ENCODE results near the gene SUSD1.
"Not testable (repeated sequence)": the region's sequence is repeated elsewhere in the genome, so short reads cannot be mapped to it uniquely, and the experiment has no call there.

The SUSD1 gene

DNA sequence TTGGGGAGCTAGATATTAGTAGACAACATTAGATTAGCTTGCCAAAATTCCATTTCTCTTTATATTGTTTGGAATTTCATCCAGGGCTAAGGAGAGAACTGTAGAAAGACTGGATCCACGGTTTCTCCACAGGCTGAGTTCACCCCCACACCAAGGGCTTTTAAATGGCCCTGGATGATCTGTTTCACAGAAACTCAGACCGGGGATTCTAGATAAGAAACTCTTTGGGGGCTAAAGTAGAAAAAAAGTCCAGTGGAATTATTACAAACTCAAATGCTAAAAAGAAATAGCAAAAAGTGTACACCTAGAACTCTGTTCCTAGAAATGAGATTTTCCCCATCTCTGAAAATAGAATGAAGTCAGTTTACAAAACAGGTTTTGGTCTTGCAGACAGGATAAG, 80.9 kb downstream of the SUSD1 start:
- no peak for DNase-seq

GRCh38 chr9:112093870-112094216, 81.3 kb downstream of the SUSD1 start:
- no peak for DNase-seq

GRCh38 chr9:112093147-112093869, 81.8 kb downstream of the SUSD1 start:
- DNase-seq = no peak

DNA sequence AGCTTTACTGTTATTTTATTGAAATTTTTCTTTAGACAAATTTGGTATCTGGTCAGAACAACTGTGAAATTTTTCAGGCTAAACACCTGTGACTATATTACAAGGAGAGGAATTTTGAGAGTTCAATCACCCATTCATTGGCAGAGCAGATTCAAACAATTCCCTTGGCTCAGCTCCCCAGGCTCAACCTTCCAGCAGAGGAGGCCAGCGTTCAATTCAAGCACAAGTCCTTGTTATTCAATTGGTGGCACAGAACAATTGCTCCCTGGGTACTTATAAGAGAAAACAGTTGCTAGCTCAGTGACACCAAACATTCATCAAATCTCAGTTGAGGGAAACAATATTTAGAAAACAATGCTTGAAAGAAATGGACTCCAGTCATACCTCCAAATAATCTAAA, 83.3 kb downstream of the SUSD1 start:
- peak; percentile 73 for DNase-seq

GRCh38 chr9:112087506-112087905, 87.6 kb downstream of the SUSD1 start:
- no peak for DNase-seq

DNA sequence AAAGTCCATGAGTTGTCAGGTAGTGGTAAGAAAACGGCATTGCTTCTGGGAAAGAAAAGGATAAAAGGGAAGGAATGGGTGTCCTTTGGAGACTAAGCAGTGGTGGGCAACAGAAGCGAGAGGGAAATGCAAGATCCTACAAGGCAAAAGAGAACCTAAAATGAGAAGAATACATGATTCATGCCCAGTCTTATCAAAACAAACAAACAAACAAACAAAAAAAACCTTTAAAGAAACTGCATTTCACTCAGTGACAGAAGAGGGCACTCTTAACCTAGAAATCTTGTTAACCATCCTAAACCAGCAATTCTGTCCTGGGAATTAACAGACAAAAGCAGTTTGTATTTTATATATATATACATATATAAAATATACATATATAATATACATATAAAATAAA, 88.5 kb downstream of the SUSD1 start:
- peak; percentile 38 for DNase-seq

DNA sequence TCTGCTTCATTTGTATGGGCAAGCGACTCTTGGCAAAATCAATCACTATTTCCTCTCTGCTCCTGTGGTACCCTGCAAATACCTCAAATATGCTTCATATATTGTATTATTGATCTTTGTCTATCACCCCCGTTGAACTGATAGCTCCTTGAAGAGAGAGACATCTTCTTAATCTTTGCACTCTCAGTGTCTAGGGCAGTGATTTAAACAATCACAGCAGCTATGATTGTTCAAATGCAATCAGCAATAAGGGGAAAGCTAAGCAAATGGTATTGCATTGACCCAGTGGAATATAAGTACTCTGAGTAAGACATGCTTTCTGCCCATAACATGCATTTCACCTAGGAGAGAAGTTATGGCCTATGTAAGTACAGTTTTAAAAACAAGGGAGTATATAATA, 90.2 kb downstream of the SUSD1 start:
- DNase-seq = no peak

DNA sequence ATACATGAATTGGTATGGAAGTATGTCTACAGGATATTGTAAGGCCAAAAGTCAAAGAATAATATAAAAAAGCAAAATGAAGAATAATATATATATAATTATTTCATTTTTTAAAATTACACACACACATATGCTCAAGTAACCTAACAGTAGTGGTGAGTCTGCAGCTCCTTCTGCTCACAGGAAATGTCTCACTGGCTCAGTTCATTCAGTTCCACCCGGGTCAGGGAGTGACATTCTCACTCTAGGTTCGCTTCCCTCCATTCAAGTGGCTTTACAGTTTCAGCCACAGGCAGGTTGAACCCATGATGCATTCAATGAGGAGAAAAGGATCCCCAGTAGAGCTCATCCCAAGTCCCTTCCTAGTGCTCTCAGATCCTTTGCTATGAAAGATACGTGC, 90.8 kb downstream of the SUSD1 start:
- DNase-seq = no peak

- DNase-seq = no peak
Measured at GRCh38 chr9:112081918-112082729, 93.0 kb downstream of the SUSD1 start.

DNA sequence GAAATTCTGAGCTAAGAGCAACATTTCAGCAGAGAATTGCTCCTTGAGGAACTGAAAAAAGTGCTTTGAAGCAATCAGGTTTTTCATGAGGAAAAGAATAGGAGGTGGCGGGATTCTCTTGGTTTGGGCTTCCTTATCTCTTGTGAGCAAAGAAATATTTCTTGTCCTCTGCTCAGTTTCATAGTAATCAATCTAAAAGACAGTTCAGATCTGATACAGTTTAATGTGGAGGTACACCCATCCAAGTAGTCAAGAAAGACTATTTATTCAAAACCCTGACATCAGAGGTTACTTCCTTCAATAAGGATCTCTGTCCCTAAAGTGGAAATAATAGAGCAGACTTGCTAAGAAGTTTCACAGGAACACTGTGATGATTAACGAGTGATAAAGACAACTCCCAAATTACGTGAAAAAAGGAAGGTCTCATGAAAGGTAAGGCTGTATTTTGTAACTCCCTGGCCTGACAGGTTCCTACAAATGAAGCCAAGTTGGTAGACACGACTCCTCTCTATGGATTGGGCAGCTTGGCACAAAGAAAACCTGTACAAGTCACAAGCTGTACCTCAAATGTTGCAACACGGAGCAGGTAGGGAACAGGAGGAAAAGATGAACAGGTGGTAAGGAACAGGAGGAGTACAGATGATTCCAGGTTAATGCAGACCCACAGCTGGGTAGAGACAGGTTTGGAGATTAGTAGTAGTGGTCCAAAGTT, 94.1 kb downstream of the SUSD1 start:
- DNase-seq = no peak

DNA sequence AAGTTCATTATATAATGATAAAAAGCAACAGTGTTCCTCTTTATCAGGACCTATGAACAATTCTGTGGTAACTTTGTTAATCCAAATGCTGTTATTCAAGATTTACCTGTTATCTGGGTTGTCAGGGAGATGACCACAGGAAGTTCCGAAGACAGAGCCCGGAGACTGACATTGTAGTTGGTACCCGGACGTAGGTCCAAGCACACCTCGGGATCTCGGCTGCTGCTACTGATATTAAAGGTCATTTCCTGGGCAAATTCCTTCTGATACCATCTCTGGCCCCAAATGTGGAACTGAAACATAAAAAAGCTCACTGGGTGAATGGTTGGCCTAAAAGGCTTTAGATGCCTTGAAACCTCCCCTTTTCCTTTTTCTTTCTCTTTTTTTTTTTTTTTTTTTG, 96.7 kb downstream of the SUSD1 start:
- no peak for DNase-seq

DNA sequence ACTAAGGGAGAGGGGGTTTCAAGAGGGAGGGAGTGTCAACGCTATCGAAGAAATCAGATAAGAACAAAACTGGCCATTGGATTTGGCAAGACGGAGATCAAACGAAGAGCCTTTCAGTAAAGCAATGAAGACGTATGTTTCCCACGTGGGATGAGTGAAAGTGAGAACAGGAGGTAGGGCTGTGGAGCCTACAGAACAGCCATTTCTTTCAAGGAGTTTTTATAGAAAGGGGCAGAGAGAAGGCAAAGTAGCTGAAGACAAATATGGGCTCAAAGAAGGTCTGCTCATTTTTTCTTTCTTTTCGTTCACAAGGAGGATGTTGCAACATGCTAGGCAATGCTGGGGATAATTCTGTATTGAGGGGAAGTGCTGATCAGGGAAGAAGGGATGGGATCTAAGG, 98.3 kb downstream of the SUSD1 start:
- DNase-seq = no peak

GRCh38 chr9:112075009-112075378, 100.1 kb downstream of the SUSD1 start:
- DNase-seq = no peak

- peak; percentile 66 for DNase-seq
Measured at GRCh38 chr9:112074250-112075008, 100.7 kb downstream of the SUSD1 start.

- DNase-seq = not testable (repeated sequence)
Measured at GRCh38 chr9:112073639-112074173, 101.4 kb downstream of the SUSD1 start.

DNA sequence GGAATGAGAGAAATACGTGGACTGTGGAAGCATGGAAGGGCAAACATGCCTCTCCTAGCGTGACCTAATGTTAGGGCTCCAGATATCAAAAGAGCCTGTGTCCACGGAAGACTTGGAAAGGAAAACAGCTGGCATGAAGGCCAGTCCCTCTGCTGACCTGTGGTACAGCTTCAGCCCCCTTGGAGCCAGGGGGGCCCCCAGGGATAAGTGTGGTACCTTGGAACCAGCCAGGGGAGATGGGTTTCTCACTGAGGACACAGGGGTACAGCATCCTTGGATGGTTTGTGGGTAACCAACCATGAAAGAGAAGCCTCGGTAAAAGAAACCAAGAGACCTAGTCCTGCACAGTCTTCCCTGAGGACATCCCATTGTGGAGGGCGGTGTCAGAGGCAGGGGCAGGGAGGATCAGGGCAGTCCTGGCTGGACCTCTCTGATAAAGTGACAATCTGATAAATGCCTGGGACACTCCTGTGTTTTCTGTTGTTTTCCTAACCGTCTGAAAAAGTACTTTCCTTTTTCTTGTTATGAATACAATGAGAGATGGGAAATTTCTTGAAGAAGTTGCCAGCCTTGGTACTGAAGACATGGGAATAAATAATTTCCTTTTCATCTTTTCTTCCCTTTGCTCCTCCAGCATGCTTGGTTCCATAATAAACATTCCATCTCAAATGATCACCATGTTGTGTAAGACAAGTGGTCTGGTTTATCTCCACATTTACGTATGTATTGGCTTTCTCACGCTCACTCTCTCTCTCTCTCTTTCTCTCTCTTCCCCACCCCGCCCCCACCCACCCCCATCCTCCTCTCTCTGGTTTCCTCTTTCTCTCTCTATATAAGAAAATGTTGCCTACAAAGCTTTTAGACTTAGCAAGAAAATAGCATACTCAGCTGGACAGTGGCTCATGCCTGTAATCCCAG, 102.1 kb downstream of the SUSD1 start:
- no peak for DNase-seq

- no peak for DNase-seq
Measured at GRCh38 chr9:112069318-112070169, 105.6 kb downstream of the SUSD1 start.

DNA sequence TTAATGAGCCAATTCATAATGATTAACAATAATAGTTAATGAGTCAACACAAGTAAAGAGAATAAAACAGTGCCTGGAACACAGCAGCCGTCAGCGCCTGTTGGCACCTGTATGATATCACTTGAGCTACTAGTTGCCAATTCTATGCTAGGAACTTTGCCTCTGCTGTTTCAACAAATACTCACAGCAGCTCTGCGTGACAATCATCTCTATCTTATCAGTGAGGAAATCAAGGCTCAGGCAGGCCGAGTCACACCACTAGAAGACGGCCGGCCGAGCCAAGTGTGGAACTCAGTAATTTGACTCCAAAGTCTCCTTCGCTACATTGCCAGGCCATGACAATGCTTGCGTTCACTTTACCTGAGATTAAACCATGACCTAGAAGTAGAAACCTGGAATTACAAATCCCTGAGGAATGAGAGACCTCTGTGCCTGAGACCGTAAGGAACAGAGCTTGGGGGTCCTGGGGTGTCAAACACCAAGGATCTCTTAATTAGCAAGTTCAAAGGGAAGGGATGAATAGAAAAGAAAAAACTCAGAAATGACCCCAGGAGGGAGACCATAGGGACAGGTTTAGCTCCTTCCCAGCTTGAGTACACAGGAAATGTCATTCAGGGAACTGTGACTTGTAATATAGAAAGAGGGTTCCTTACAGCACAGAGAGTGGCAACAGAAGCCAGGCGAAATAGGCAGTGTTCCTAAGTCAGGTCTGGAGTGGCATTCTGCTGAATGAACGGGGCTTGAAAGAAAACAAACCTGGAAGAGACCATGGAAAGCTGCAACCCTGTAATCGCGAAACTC, 109.1 kb downstream of the SUSD1 start:
- DNase-seq = peak; percentile 46

DNA sequence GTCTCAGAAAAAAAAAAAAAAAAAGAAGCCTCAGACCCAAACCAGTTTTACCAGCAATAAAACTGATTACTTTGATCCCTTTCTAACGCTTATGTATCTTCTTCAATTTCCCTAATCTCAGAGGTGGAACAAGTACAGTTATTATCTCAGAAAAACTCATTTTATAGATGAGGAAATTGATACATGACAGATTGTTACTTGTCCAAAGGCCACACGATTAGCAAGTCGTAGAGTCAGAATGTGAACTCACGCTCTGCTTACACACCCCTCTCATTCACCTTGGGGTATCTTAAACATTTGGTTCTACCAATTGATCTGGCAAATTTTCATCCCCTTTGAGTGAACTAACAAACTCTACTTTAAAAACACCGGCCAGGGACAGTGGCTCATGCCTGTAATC, 110.2 kb downstream of the SUSD1 start:
- no peak for DNase-seq

- DNase-seq = no peak
Measured at GRCh38 chr9:112063586-112063985, 111.5 kb downstream of the SUSD1 start.
